HG03066 (cell line): Measurements from ENCODE around the gene ZPR1.
"Not testable (repeated sequence)": the region's sequence is repeated elsewhere in the genome, so short reads cannot be mapped to it uniquely, and the experiment has no call there.

Experiments
- ATAC-seq: cut with Tn5 transposase; IDR thresholded peaks from one replicate; pipeline ENCODE4 v1.9.1; 2021; ENCODE audit warnings: low read depth; ENCODE audit not compliant: unreplicated experiment

The ZPR1 gene

GRCh38 chr11:116771935-116772334 lies 15.9 kb downstream of the ZPR1 start:
- no peak for ATAC-seq

- no peak for ATAC-seq
These were observed 25.7 kb downstream of the ZPR1 start for GRCh38 chr11:116762132-116762531.

DNA sequence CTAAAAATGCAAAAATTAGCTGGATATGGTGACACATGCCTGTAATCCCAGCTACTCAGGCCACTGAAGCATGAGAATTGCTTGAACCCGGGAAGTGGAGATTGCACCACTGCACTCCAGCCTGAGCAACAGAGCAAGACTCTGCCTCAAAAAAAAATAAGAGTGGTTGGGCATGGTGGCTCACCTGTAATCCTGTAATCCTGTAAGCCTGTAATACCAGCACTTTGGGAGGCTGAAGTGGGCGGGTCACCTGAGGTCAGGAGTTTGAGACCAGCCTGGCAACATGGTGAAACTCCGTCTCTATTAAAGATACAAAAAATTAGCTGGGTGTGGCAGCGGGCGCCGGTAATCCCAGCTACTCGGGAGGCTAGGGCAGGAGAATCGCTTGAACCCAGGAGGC lies 31.8 kb downstream of the ZPR1 start:
- ATAC-seq: not testable (repeated sequence)

DNA sequence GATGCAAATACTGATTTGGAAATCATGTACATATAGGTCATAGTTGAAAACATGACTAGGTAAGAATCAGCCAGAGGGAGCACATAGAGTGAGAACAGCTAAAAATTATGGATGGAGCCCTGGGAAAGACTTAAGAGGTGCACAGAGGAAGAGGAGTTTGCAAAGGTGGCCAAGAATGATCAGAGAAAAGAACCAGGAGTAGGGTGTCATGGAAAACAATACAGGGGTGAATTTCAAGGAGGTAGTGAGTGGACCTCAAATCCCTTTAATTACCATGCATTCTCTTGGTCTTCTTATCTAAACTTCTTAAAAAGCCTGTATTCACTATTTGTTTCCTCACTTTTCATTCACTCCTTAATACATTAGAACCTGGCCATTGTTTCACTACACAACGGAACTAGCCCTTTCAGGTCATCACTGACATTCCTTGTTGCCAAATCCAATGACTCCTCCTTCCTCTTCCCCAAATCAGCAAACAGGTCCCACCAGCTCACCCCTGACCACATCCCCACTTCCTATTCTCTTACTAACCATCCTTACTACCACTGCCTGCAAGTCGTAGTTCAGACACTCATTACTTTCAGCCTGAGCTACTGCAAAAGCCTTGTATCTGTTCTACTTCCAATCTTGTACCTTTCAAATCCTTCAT lies 37.6 kb downstream of the ZPR1 start:
- ATAC-seq: no peak

- no peak for ATAC-seq
These were observed 45.7 kb downstream of the ZPR1 start for GRCh38 chr11:116742104-116742503.

- ATAC-seq: no peak
These were observed 47.1 kb downstream of the ZPR1 start for GRCh38 chr11:116740741-116741140.

GRCh38 chr11:116738975-116739374 lies 48.8 kb downstream of the ZPR1 start:
- no peak for ATAC-seq

DNA sequence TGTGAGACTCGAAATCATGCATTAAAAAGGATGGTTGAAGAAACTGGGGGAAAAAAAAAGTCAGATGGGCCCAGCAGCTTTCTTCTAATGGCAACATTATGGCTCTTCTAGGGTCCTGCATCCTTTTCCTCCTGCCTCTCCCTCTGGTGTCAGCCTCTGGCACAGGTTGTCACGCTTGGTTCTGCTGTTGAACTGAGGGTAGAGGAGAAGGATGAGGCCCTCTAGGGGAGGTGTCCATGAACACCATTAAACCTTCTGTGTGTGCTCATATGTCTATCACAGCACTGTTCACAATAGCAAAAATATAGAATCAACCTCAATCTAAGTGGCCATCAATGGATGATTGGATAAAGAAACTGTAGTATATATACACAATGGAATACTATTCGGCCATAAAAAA lies 51.1 kb downstream of the ZPR1 start:
- no peak for ATAC-seq

DNA sequence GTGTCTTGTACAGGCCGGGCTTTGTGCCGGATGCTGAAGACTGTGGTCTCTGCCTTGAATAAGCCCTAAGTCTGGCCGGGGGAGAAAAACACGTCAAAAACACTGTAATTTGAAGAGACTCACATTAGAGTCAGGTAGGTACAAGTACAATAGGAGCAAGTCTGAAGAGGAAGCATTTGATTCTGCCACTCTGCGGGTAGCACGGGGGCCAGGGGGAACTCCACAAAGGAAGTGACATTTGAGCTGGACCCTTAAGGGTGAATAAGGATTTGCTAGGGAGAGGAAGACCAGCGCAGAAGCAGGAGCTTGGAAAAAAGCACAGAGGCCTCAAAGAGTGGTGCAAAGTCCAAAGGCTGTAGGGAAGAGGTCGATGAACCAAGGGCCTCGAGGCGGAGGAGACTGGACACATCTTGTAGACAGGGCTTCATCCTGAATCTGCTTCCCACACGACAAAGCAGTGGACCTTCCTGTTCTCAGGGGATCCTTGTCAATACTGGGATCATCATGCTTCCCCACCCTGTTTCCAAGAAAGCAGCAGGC lies 53.8 kb downstream of the ZPR1 start:
- ATAC-seq: no peak

GRCh38 chr11:116733043-116733755 lies 54.6 kb downstream of the ZPR1 start:
- ATAC-seq: no peak

- no peak for ATAC-seq
These were observed 55.4 kb downstream of the ZPR1 start for GRCh38 chr11:116732271-116733042.

- no peak for ATAC-seq
These were observed 56.0 kb downstream of the ZPR1 start for GRCh38 chr11:116731821-116732220.

GRCh38 chr11:116731097-116731761 lies 56.6 kb downstream of the ZPR1 start:
- no peak for ATAC-seq

GRCh38 chr11:116730601-116731000 lies 57.2 kb downstream of the ZPR1 start:
- ATAC-seq: no peak

DNA sequence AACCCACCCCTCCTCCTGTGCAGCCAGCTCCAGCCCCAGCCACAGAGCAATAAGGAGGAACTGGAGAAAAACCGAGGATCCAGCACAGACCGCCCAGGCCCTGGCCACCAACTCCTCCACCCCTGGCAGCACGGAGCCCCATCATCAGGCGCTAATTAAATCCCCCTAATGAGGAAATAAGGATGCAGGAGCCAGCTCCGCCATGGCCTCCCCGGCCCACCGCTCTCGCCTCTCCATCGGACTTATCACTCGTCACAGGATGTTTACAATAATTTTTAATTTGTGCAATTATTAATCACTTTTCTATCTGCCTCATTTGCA lies 57.6 kb downstream of the ZPR1 start:
- no peak for ATAC-seq

DNA sequence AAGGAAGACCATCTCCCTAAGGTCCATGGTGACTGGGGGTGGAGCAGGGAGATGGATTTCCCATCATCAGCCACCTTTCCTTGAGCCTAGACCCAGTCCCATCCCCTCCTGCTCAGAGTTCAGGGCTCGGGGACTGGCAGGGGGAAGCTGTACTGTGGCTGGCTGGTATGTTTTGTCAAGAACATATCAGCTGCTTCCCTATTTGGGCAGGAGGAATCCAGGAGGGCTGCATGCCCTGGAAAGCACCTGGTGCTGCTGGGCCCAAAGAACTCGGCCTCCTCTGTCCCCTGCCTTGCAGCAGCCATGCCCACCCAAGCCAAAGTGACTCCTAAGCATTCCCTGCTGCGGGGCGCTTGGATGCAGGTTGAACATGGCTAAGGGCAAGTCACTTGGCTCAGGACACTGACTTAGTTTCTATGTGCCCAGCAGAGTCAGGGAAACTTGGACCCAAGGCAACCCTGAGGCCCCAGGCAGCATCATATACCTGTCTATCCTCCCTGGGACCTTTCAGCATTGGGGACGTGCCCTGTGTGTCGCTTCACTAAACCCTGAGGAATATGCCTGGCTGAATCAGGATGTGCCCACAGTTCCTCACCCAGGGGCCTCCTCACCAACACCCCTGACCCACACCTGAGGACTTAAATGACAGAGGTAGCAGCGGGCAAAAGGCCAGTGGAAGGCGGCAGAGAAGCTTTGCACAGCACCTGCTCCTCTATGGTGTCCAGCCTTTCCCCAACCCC lies 58.2 kb downstream of the ZPR1 start:
- no peak for ATAC-seq

DNA sequence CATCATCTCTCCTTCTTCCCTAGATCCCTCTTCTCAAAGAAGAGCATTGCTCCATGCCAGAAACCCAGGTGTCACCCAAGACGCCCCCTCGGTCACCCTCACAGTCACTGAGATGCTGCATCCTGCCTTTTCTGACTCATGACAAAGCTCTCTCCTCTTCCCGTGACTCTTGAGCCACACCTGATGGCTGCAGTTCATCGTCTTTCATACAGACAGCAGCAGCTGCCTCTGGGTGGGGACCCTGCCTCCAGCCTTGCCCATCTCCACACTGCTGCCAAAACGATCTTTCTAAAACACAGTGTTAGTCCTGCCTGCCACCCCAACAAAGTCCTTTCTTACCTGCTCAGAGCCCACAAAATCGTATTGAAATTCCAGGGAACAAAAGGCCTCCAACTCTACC lies 59.8 kb downstream of the ZPR1 start:
- no peak for ATAC-seq

- ATAC-seq: no peak
These were observed 62.2 kb downstream of the ZPR1 start for GRCh38 chr11:116725434-116726221.

GRCh38 chr11:116724813-116725212 lies 63.0 kb downstream of the ZPR1 start:
- ATAC-seq: no peak
